Subcutaneous adipose tissue (tissue), 4 donors: ENCODE data around the gene MBOAT1. TPM values are rescaled to one million over a fixed set of nuclear protein-coding genes. Genes with fewer than 3 reads are reported as not detected.

Source experiments
- total RNA-seq, 4 donors: library from RNA; depleted of rRNA; stranded (reverse); fragments of >200 nt; gene quantifications; one replicate each; pipeline ENCODE4 v1.1.0, GENCODE V29; 2016
- TF ChIP-seq, protein P1 (sequence below): fragments of 450-650 bp; IDR thresholded peaks from one replicate; pipeline ENCODE4 v1.5.1; 2016; ENCODE audit warnings: low read depth, mild to moderate bottlenecking, control low read depth, antibody characterized with exemption, moderate library complexity

MBOAT1 gene
- total RNA-seq, 4 donors from 2014 or later: 7.7 to 15.6 (median 12.9) TPM

DNA sequence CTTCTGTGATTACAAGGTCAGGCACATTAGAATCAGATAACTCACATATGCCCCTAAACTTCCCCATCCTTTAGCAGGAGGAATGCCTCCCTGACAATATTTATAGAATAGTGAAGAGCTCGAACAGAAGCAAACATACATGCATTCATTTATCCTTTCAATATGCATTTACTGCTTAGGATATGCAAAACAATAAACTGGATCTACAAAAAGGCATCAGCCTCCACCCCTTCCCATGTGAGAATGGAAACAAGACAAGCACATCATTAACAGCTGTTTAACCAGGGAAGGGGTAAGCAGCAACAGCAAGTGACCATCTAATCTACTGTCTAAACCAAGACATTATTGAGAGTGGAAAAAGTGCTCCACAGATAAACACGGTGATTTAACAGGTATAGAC lies 107.6 kb downstream of the MBOAT1 start:
- TF ChIP-seq, protein P1, sequence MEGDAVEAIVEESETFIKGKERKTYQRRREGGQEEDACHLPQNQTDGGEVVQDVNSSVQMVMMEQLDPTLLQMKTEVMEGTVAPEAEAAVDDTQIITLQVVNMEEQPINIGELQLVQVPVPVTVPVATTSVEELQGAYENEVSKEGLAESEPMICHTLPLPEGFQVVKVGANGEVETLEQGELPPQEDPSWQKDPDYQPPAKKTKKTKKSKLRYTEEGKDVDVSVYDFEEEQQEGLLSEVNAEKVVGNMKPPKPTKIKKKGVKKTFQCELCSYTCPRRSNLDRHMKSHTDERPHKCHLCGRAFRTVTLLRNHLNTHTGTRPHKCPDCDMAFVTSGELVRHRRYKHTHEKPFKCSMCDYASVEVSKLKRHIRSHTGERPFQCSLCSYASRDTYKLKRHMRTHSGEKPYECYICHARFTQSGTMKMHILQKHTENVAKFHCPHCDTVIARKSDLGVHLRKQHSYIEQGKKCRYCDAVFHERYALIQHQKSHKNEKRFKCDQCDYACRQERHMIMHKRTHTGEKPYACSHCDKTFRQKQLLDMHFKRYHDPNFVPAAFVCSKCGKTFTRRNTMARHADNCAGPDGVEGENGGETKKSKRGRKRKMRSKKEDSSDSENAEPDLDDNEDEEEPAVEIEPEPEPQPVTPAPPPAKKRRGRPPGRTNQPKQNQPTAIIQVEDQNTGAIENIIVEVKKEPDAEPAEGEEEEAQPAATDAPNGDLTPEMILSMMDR: no peak

DNA sequence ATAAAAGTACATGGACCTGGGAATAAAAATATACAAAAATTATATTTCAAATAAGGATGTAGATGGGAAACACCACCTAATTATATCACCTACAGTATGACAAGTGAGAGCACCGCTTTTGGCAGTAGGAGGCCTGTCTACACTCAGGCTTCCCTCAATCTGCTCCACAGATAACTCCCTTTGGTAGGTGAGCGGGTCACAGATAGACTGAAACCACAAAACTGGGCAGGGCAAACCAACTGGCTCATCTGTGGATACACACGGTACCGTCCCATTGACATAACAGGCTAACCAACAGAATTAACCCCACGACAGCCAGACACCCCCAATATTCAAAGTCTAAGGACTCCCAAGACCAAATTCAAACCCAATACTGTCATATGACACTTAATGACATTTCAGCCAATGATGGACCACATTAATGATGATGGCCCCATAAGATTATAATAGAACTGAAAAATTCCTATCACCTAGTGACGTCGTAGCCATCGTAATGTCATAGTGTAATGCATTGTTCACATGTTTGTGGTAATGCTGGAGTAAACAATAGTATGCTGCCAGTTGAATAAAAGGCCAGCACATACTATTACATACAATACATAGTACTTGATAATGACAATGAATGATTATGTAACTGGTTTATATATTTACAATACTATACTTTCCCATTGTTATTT lies 109.7 kb downstream of the MBOAT1 start:
- TF ChIP-seq, protein P1: no peak

DNA sequence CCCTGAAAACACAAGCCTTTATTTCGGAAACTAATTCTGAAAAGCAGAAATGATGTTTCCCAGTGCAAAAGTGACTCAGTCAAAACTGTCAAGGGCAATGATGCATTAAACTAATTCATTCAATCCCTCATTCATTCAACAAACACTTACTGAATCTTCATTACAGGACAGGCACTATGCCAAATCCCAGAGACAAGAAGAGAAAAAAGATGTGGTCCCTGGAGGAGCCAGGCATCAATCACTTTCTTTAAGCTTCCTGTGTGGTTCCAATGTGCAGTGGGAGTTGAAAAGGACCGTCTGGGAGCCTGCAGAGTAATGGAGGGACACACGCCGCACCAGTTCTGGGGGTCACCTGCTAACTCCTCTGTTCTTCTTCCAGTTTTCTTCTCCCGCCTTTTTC lies 113.1 kb downstream of the MBOAT1 start:
- TF ChIP-seq, protein P1: no peak

DNA sequence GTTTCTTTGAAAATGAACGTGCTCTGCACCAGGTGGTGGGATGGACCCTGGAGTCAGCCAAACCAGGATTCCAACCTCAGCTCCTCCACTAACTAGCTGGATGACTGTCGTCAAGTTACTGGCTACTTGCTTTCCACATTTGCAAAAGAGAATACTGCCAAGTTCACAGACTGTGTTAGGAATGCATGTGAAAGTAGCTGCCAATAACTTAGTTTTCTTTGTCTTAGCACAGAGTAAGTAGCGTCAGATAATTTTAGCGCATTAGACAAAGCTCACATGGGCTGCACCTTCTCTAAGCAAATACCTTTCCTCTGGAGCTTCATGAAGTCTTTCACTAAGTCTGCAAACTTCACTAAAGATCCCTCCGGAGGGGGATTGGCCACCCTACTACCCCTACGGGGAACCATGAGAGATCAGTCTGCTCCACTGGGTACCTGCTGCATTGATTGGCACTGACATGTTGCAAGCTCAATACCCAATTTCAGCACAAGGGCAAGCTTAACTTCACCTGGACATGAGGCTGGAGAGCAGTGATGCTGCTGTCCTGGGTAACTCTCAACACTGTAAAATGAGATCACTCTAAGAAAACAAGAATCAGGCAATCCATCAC lies 113.9 kb downstream of the MBOAT1 start:
- TF ChIP-seq, protein P1: no peak

DNA sequence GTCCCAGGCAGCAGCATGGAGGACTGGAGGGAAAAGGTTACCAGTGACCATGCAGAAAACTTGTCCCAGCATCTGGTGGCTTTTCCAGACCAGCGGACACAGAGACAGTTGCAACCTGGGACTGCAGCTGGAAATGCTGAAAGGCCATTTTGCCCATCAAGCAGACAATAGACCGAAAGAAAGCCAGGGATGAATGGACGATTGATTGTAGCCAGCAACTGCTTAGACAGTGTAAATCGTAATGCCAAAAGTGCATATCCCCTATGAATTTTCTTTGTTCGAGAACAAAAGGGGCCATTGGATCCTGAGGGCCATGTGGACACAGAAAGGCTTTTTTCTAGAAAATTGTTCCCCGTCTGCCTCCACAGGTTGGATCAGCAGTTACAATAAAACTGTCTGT lies 115.7 kb downstream of the MBOAT1 start:
- TF ChIP-seq, protein P1: no peak

DNA sequence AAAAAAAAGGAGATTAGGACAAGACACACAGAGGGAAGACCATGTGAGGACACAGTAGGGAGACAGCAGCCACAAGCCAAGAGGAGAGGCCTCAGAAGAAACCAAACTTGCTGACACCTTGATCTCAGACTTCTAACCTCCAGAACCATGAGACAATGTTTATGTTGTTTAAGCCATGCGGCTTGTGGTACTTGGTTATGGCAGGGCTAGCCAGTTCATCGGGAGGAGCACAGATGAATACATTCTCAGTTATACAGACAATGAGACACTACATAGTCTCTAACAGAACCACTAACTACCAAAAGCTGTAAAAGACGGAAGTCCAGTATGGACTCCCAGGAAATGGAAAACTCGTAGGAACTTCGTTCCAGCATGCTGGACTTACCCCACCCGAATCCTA lies 116.8 kb downstream of the MBOAT1 start:
- TF ChIP-seq, protein P1: no peak

DNA sequence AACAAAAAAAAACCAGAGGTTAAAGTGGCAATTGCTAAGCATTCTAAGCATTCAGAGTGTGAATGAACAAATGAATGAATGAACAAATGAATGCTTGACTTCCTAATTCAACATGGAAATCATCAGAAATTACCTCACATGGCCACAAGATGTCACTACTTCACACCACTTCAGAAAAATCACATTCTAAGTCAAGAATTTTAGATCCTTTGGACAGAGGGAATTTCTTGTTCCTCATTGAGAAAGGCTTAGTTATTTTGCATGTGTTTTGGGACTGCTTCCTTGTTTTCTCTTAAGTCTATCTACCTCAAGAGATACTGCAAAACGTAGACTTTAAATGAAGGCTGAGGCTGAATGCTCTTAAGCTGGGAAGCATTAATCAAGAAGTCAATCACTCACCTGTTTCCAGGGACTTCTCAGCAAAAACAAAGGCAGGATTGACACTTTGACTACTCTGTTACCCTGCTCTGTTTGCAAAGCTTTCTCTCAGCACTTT lies 120.2 kb downstream of the MBOAT1 start:
- TF ChIP-seq, protein P1: no peak
